ENCODE data around the gene MRPL28.
A peak's percentile ranks its signal among the peaks of the same experiment; 100 is the strongest.

The MRPL28 gene

GRCh38 chr16:397135-397661 lies 26.9 kb upstream of the MRPL28 start, which contains the start of gene NME4:
TSS of gene NME4 (plus strand) at chr16:397199. CDS start at chr16:397223, 24 bp downstream.
- DNase-seq (ENCODE audit: low spot score) (no peak), ATAC-seq (ENCODE audit: low read depth) (no peak)
- Histone ChIP-seq H3K4me3 (ENCODE audit: severe bottlenecking) (peak within 1 kb of the TSS; percentile 88), H3K27me3 (ENCODE audit: insufficient read depth, poor library complexity, severe bottlenecking) (no peaks in the 10 kb centered on the region), H3K9me3 (ENCODE audit: severe bottlenecking) (no peaks in the 10 kb centered on the region), H3K27ac (ENCODE audit: poor library complexity, severe bottlenecking) (peak within 1 kb of the TSS; percentile 56), H3K4me1 (ENCODE audit: insufficient read depth, poor library complexity, severe bottlenecking) (peaks cover 3% of the 10 kb centered on the region), H3K36me3 (ENCODE audit: low read depth) (peaks cover 6% of the 10 kb centered on the region; the same call in 1 of the 2 replicates)
- TF ChIP-seq CTCF (IDR thresholded peaks at IDR 0.05; ENCODE audit: poor library complexity, severe bottlenecking) = no peak

- no peak for DNase-seq (ENCODE audit: low spot score)
- H3K4me3 ChIP-seq (ENCODE audit: severe bottlenecking) = peak overlapping the region; percentile 88
- no peaks in the 10 kb centered on the region for H3K9me3 ChIP-seq (ENCODE audit: severe bottlenecking)
- H3K27me3 ChIP-seq (ENCODE audit: insufficient read depth, poor library complexity, severe bottlenecking) = no peaks in the 10 kb centered on the region
- H3K36me3 ChIP-seq (ENCODE audit: low read depth) = peaks cover 6% of the 10 kb centered on the region; the same call in 1 of the 2 replicates
- peaks cover 3% of the 10 kb centered on the region for H3K4me1 ChIP-seq (ENCODE audit: insufficient read depth, poor library complexity, severe bottlenecking)
- ATAC-seq (ENCODE audit: low read depth) = no peak
- H3K27ac ChIP-seq (ENCODE audit: poor library complexity, severe bottlenecking) = peak overlapping the region; percentile 56
- no peak for TF ChIP-seq CTCF (IDR thresholded peaks at IDR 0.05; ENCODE audit: poor library complexity, severe bottlenecking)
Observed at GRCh38 chr16:396605-397004, 26.3 kb upstream of the MRPL28 start.

DNA sequence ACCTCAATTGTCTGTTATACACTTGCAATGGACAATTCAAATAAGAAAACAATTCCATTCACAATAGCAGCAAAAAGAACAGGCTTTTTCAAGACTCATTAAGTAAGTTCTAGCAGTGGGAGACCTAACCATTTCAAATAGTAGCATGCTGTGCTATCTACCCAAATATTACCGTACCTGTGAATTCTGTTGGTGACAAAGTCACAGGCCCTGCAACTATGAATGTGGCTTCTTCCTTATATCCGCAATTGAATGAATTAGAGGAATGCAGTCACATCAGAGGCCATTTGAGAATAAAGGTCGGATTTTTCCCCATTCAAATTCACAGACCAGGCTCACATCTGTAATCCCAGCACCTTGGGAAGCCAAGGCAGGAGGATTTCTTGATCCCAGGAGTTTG lies 25.9 kb upstream of the MRPL28 start:
- peaks cover 6% of the 10 kb centered on the region; the same call in 1 of the 2 replicates for H3K36me3 ChIP-seq (ENCODE audit: low read depth)
- H3K9me3 ChIP-seq (ENCODE audit: severe bottlenecking) = no peaks in the 10 kb centered on the region
- H3K4me3 ChIP-seq (ENCODE audit: severe bottlenecking) = no peak overlapping the region
- ATAC-seq (ENCODE audit: low read depth) (no peak), DNase-seq (ENCODE audit: low spot score) (no peak)
- H3K27ac ChIP-seq (ENCODE audit: poor library complexity, severe bottlenecking) = no peak overlapping the region
- peaks cover 3% of the 10 kb centered on the region for H3K4me1 ChIP-seq (ENCODE audit: insufficient read depth, poor library complexity, severe bottlenecking)
- TF ChIP-seq CTCF (IDR thresholded peaks at IDR 0.05; ENCODE audit: poor library complexity, severe bottlenecking) = no peak
- no peaks in the 10 kb centered on the region for H3K27me3 ChIP-seq (ENCODE audit: insufficient read depth, poor library complexity, severe bottlenecking)

GRCh38 chr16:392450-393030 lies 22.2 kb upstream of the MRPL28 start:
- Histone ChIP-seq H3K4me1 (ENCODE audit: insufficient read depth, poor library complexity, severe bottlenecking) (no peaks in the 10 kb centered on the region), H3K27ac (ENCODE audit: poor library complexity, severe bottlenecking) (no peak overlapping the region), H3K36me3 (ENCODE audit: low read depth) (no peaks in the 10 kb centered on the region), H3K27me3 (ENCODE audit: insufficient read depth, poor library complexity, severe bottlenecking) (no peaks in the 10 kb centered on the region), H3K9me3 (ENCODE audit: severe bottlenecking) (no peaks in the 10 kb centered on the region), H3K4me3 (ENCODE audit: severe bottlenecking) (no peak overlapping the region)
- no peak for TF ChIP-seq CTCF (IDR thresholded peaks at IDR 0.05; ENCODE audit: poor library complexity, severe bottlenecking)
- no peak for ATAC-seq (ENCODE audit: low read depth)
- DNase-seq (ENCODE audit: low spot score) = no peak

- ATAC-seq (ENCODE audit: low read depth) (peak; percentile 36; the same call in 1 of the 3 replicates), DNase-seq (ENCODE audit: low spot score) (no peak)
- TF ChIP-seq CTCF (IDR thresholded peaks at IDR 0.05; ENCODE audit: poor library complexity, severe bottlenecking) = peak; percentile 59
- H3K4me3 ChIP-seq (ENCODE audit: severe bottlenecking) = no peak overlapping the region
- H3K27me3 ChIP-seq (ENCODE audit: insufficient read depth, poor library complexity, severe bottlenecking) = no peaks in the 10 kb centered on the region
- H3K27ac ChIP-seq (ENCODE audit: poor library complexity, severe bottlenecking) = no peak overlapping the region
- no peaks in the 10 kb centered on the region for H3K36me3 ChIP-seq (ENCODE audit: low read depth)
- H3K9me3 ChIP-seq (ENCODE audit: severe bottlenecking) = no peaks in the 10 kb centered on the region
- no peaks in the 10 kb centered on the region for H3K4me1 ChIP-seq (ENCODE audit: insufficient read depth, poor library complexity, severe bottlenecking)
Observed at GRCh38 chr16:391885-392335, 21.6 kb upstream of the MRPL28 start.

All from RWPE2 (cell line).